ENCODE results near the gene PIGN.
A peak's percentile ranks its signal among the peaks of the same experiment; 100 is the strongest.

PIGN gene

DNA sequence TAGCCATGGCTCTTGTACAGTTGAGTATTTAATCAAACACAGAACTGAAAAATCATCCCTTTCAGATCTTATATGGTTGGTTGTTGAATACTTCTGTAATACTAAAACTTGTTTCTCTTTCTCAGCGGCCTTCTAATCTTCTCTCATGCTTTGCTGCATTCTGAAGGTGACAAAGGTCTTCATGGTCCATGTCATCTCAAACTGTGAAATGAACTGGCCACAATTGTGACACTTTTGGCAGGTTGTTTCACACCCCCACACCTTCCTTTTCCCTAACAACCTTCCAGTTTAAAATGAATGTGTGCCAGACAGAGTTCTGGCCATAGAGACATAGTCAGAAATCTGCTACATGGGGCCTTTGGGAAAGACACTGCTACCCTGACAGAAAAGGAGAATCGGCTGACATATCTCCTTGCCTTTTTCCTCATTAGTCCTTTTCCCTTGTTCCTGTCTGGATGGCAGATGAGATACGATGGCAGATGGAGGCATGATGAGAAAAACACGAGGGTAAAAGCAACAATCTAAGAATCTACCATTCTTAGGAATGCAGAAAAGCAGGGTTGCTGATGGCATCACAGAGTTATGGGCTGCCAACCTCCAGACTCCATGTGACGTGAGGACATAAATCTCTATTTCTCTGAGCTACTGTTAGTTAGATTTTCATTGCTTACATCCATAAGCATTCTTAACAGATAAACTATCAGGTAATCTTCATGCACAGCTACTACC lies 106.5 kb downstream of the PIGN start:
- FAIRE-seq (peak; percentile 38), DNase-seq (ENCODE audit: insufficient read length, low spot score) (no peak)

GRCh38 chr18:62073461-62074281 lies 113.2 kb downstream of the PIGN start:
- DNase-seq (ENCODE audit: insufficient read length, low spot score) (no peak), FAIRE-seq (no peak)
- TF ChIP-seq POU2F2 (IDR thresholded peaks at IDR 0.05; ENCODE audit: low read depth, low read length): no peak
- TF ChIP-seq PAX5 (IDR thresholded peaks at IDR 0.05; ENCODE audit: insufficient read depth, low read length, severe bottlenecking): no peak
- TF ChIP-seq POLR2AphosphoS5 (IDR thresholded peaks at IDR 0.05; ENCODE audit: low read depth, low read length): no peak
- TF ChIP-seq SPI1 (IDR thresholded peaks at IDR 0.05; ENCODE audit: low read depth, low read length): no peak

More for the DNA sequence above, 106.5 kb downstream of the PIGN start:
- TF ChIP-seq PAX5 (IDR thresholded peaks at IDR 0.05; ENCODE audit: insufficient read depth, low read length, severe bottlenecking) (no peak), POLR2AphosphoS5 (IDR thresholded peaks at IDR 0.05; ENCODE audit: low read depth, low read length) (no peak), TAF1 (IDR thresholded peaks at IDR 0.05; ENCODE audit: low read depth, low read length) (no peak)

- FAIRE-seq: no peak
- no peak for TF ChIP-seq POU2F2 (IDR thresholded peaks at IDR 0.05; ENCODE audit: low read depth, low read length)
- no peak for TF ChIP-seq SPI1 (IDR thresholded peaks at IDR 0.05; ENCODE audit: low read depth, low read length)
- TF ChIP-seq POLR2A (IDR thresholded peaks at IDR 0.05; ENCODE audit: low read depth, low read length): no peak
- no peak for TF ChIP-seq TAF1 (IDR thresholded peaks at IDR 0.05; ENCODE audit: low read depth, low read length)
- TF ChIP-seq POLR2AphosphoS5 (IDR thresholded peaks at IDR 0.05; ENCODE audit: low read depth, low read length): no peak
- no peak for TF ChIP-seq PAX5 (IDR thresholded peaks at IDR 0.05; ENCODE audit: insufficient read depth, low read length, severe bottlenecking)
- DNase-seq (ENCODE audit: insufficient read length, low spot score): no peak
Observed at GRCh38 chr18:62072370-62072769, 114.5 kb downstream of the PIGN start.

DNA sequence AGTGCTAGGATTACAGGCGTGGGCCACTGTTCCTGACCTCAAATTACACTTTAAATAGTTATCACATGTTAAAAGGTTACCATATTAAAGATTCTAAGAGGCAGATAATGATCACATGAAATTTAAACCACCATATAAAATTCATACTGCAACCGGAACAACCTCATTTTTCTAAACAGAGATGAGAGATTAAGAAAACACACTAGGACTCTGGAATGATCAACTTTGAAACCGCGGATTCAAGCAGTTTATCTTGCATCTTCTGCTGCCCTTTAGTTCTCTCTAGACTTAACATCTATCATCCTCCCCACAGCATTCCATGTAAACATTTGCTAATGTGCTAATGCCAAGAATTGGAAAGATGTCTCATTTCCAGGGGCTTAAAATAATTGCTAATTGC lies 115.8 kb downstream of the PIGN start:
- FAIRE-seq (no peak), DNase-seq (ENCODE audit: insufficient read length, low spot score) (no peak)
- TF ChIP-seq SPI1 (IDR thresholded peaks at IDR 0.05; ENCODE audit: low read depth, low read length) (no peak), POLR2A (IDR thresholded peaks at IDR 0.05; ENCODE audit: low read depth, low read length) (no peak), POLR2AphosphoS5 (IDR thresholded peaks at IDR 0.05; ENCODE audit: low read depth, low read length) (no peak), TAF1 (IDR thresholded peaks at IDR 0.05; ENCODE audit: low read depth, low read length) (no peak), POU2F2 (IDR thresholded peaks at IDR 0.05; ENCODE audit: low read depth, low read length) (no peak), PAX5 (IDR thresholded peaks at IDR 0.05; ENCODE audit: insufficient read depth, low read length, severe bottlenecking) (no peak)

GRCh38 chr18:62070302-62070701 lies 116.6 kb downstream of the PIGN start:
- DNase-seq (ENCODE audit: insufficient read length, low spot score) (no peak), FAIRE-seq (no peak)
- no peak for TF ChIP-seq SPI1 (IDR thresholded peaks at IDR 0.05; ENCODE audit: low read depth, low read length)

- FAIRE-seq: no peak
- no peak for DNase-seq (ENCODE audit: insufficient read length, low spot score)
- TF ChIP-seq PAX5 (IDR thresholded peaks at IDR 0.05; ENCODE audit: insufficient read depth, low read length, severe bottlenecking): no peak
- TF ChIP-seq POLR2A (IDR thresholded peaks at IDR 0.05; ENCODE audit: low read depth, low read length): no peak
- no peak for TF ChIP-seq SPI1 (IDR thresholded peaks at IDR 0.05; ENCODE audit: low read depth, low read length)
- no peak for TF ChIP-seq POU2F2 (IDR thresholded peaks at IDR 0.05; ENCODE audit: low read depth, low read length)
- no peak for TF ChIP-seq TAF1 (IDR thresholded peaks at IDR 0.05; ENCODE audit: low read depth, low read length)
- TF ChIP-seq POLR2AphosphoS5 (IDR thresholded peaks at IDR 0.05; ENCODE audit: low read depth, low read length): no peak
Observed at GRCh38 chr18:62069556-62069955, 117.3 kb downstream of the PIGN start.

DNA sequence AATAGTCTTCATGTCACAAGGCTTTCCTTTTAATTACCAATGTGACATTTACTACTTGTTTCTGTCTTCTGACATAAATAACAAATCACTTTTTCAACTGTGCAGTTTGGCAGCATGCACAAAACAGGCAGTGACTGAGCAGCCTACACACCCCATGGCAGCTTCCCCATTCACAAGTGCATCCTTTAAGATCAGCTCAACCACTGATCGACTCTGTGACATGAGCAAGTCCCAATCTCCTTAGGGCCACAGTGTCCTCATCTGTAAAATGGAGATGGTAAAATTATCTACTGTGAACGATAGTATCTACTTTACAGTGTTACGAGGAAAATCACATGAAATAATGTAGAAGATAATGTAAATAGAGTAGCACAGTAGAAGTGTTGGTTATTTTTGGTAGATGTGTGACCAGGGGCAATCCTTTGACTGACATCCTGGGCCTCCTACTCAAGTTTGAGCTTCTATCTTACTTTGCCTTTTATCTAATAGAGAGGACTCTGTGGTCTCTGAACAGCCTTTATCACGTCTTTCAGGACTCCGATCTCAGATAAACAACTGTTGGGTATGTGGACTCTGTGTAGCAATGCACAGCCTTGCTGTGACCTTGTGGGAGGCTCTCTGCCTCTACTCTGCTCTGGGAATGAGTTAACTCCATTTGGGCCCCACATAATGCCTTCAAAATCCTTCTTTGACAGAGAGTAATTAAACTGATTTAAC lies 120.6 kb downstream of the PIGN start:
- DNase-seq (ENCODE audit: insufficient read length, low spot score) (no peak), FAIRE-seq (no peak)
- TF ChIP-seq POLR2AphosphoS5 (IDR thresholded peaks at IDR 0.05; ENCODE audit: low read depth, low read length) (no peak), SPI1 (IDR thresholded peaks at IDR 0.05; ENCODE audit: low read depth, low read length) (no peak), POLR2A (IDR thresholded peaks at IDR 0.05; ENCODE audit: low read depth, low read length) (no peak)

DNA sequence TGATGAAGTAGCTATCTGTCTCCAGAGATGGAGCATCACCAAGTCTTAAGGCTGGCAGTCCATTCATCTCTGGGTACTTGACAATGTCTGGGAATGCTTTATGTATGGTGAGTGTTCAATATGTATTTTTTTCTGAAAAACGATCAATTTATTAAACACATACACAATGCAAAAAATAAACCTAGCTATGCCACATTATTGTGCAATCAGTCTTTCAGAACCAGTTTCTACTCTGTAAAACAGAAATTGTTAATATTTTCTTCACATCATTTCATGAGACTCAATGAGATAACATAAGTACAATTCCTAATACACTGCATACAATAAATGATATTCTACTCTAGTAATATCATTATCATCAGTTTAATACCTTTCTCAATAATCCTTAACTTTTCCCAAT lies 122.5 kb downstream of the PIGN start:
- DNase-seq (ENCODE audit: insufficient read length, low spot score): no peak
- TF ChIP-seq TAF1 (IDR thresholded peaks at IDR 0.05; ENCODE audit: low read depth, low read length) (no peak), POLR2AphosphoS5 (IDR thresholded peaks at IDR 0.05; ENCODE audit: low read depth, low read length) (no peak), SPI1 (IDR thresholded peaks at IDR 0.05; ENCODE audit: low read depth, low read length) (no peak)
- FAIRE-seq: no peak

- TF ChIP-seq TAF1 (IDR thresholded peaks at IDR 0.05; ENCODE audit: low read depth, low read length) (no peak), POLR2A (IDR thresholded peaks at IDR 0.05; ENCODE audit: low read depth, low read length) (no peak), POU2F2 (IDR thresholded peaks at IDR 0.05; ENCODE audit: low read depth, low read length) (no peak), POLR2AphosphoS5 (IDR thresholded peaks at IDR 0.05; ENCODE audit: low read depth, low read length) (no peak), SPI1 (IDR thresholded peaks at IDR 0.05; ENCODE audit: low read depth, low read length) (no peak), PAX5 (IDR thresholded peaks at IDR 0.05; ENCODE audit: insufficient read depth, low read length, severe bottlenecking) (no peak)
- DNase-seq (ENCODE audit: insufficient read length, low spot score) (no peak), FAIRE-seq (no peak)
Observed at GRCh38 chr18:62061821-62062478, 124.9 kb downstream of the PIGN start.
